HG02885 (cell line): ENCODE measurements around the gene MRPL52.
"Not testable (repeated sequence)": the region's sequence is repeated elsewhere in the genome, so short reads cannot be mapped to it uniquely, and the experiment has no call there.

Experiments used
- ATAC-seq: cut with Tn5 transposase; IDR thresholded peaks from one replicate; pipeline ENCODE4 v1.9.1; 2021; ENCODE audit warnings: mild to moderate bottlenecking; ENCODE audit not compliant: unreplicated experiment, poor library complexity

Gene MRPL52

GRCh38 chr14:22808388-22809209, 21.1 kb upstream of the MRPL52 start:
- no peak for ATAC-seq

GRCh38 chr14:22811722-22812121, 18.0 kb upstream of the MRPL52 start:
- no peak for ATAC-seq

DNA sequence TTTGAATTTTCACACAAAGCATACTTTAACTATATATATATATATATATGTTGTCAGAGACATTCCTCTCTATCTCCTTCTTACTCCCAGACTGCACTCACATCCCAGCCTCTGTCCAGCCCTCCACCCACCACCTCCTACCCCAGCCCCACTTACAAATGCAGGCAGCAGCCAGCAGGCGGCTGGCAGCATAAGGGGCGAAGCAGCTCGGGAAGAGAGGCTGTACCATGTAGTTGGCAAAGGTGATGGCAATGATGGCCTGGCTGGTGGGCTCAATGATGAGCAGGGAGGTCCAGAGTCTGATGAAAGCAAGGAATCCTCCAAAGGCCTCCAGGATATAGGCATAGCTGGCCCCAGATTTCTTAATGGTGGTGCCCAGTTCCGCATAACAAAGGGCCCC, 16.9 kb upstream of the MRPL52 start:
- ATAC-seq: no peak

- ATAC-seq: no peak
These were observed 16.5 kb upstream of the MRPL52 start for GRCh38 chr14:22813145-22813544.

DNA sequence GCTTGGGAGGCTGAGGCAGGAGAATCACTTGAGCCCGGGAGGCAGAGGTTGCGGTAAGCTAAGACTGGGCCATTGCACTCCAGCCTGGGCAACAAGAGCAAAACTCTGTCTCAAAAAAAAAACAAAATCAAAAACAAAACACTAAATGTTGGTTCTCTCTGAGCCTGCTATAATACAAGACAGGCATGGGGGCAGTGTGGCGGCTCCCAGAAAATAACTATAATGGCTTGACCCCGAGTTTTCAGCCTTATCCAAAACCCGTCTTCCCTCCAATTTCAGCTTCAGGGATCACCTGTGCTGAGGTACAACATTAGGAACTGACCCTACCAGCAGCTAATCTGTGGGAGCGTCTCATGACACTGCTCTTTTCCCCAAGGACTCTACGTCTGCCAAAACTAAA, 15.3 kb upstream of the MRPL52 start:
- no peak for ATAC-seq

DNA sequence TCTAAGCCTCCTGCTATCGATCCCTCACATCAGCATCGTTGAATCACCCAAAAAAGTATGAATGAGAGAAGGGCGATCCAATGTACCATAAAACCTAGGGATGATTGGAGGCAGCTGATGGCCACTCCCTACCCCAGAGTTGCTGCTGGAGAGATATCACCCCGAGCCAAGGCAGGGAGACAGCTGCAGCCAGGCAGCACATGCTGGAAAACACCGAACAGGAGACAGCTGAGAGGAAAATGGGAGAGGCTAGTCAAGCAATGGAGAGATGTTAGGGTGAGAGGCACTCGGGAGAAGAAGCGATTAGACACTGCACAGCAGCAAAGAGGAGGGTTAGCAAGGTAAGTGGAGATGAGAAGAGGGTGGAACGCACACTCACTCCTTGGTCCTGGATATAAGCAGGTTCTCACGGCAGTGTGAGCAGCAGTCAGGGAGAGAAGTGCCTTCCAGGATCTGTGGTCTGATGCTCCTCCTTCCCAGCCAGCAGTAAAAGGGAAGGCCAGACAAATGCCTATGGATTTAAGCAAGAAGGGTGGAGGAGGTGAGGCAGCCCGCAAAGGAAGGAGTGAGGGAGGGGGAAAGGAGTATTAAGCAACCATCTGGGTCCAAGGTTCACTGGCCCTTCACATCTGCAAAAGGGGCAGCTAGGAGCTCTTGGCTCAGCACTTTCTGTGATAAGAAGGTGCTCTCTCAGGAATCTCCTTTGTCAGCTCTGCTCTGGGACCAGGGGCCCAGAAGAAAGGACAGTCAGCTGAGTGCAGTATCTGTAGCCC, 14.6 kb upstream of the MRPL52 start, which contains the start of gene SLC7A7:
Gene SLC7A7, minus strand, starts transcription at position 495 of the 773 bp plus-strand sequence. CDS start 2,037 bp downstream, outside the sequence.
- ATAC-seq: no peak

GRCh38 chr14:22819151-22819988, 10.3 kb upstream of the MRPL52 start:
- no peak for ATAC-seq

DNA sequence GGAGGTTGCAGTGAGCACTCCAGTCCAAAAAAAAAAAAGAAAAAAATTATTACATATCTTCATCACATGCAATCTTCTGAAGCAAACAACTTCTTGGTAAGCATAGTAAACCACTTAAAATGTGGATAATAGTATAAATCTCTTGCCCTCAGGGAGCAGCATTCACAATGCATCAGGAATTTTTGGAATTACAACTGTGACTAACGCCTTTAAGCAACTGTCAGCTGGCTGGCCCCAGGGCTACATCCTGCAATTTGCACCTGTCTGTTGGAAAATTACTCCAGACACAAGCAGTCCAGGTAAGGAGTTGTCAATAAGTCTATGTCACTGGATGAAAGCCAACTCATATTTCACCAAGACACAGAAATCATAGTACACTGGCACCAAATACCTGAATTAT, 9.0 kb upstream of the MRPL52 start:
- ATAC-seq: no peak

- no peak for ATAC-seq
These were observed 8.3 kb upstream of the MRPL52 start for GRCh38 chr14:22821193-22822015.

- ATAC-seq: no peak
These were observed 7.6 kb upstream of the MRPL52 start for GRCh38 chr14:22822016-22822570.

GRCh38 chr14:22822571-22823098, 7.1 kb upstream of the MRPL52 start:
- ATAC-seq: peak; percentile 61

DNA sequence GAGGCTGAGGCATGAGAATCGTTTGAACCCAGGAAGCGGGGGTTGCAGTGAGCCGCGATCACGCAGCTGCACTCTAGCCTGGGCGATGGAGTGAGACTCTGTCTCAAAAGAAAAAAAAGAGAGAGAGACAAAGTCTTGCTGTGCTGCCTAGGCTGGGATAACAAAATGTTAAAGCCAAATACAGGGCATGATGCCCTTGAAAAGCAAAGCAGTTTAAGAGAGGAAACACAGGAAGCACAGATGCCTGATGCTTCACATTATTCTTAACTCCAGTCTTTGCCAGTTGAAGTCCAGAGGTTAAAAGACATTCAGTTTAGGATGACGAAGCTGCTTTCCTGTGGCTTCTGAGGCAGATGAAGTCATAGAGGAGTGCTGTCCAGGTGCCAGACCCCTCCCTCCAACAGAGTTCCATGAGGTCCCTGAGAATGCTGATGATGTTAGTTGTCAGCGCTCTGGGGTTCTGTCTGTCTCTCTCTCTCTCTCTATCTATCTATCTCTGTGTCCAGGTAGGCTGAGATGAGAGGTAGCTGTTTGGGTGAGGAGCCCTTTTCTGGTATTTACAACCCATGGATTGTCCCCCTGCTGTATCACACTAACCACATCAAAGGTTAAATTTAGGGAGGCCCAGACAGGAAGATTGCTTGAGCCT, 4.9 kb upstream of the MRPL52 start:
- ATAC-seq: no peak

- not testable (repeated sequence) for ATAC-seq
These were observed 519 bp upstream of the MRPL52 start for GRCh38 chr14:22829076-22829660.

DNA sequence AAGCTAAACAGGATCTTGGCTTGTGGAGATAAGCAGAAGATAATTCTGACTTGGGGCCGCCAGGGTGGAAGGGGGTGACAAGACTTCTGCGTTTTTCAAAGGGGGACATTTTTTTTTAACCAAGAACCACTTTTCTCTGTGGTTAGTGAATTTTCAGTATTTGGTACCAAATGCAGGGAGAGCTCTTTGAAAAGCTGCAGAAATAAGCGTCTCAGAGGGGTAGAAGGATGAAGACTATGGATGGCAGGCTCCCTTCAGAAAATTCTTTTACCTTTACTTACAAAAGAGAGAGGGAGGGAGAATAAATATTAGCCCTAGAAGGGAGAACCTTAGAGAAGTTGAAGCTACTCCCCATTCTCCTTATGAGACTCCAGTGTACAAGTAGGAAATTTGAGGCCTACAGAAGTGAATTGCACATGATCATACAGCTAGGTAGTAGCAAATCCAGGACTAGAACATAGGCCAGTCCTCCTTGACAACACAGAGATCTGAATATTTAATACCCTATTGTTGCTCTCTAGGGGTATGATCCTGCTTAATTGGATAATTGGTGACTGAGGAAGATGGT, 840 bp downstream of the MRPL52 start:
- ATAC-seq: no peak

GRCh38 chr14:22835505-22835904, 5.8 kb downstream of the MRPL52 start:
- ATAC-seq: no peak

DNA sequence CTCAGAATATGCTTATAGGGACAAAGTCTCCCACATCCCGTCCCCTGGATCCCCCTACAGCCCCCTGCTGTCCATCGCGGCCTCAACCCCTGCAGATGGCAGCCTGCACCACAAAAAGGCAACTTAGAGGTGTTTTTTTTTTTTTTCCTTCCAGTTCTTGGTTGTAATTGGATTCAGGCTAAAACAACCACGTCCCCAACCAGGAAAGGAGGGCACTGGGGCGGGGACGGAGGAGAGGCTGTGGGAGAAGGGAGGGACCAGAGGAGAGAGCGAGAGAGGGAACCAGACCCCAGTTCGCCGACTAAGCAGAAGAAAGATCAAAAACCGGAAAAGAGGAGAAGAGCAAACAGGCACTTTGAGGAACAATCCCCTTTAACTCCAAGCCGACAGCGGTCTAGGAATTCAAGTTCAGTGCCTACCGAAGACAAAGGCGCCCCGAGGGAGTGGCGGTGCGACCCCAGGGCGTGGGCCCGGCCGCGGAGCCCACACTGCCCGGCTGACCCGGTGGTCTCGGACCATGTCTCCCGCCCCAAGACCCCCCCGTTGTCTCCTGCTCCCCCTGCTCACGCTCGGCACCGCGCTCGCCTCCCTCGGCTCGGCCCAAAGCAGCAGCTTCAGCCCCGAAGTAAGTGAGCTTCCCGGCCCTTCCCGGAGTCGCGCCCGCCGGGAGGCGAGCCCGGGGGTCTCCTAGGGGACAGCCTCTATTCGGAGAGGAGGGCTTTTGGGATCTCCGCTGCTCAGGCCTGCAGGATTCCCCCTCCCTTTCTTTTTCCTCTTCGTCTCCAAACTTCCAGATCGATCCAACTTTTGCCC, 6.8 kb downstream of the MRPL52 start, which contains the start of gene MMP14:
Gene MMP14, plus strand, starts transcription at position 285 of the 813 bp plus-strand sequence. Its CDS starts 233 bp downstream, at position 518.
- ATAC-seq: no peak

- ATAC-seq: no peak
These were observed 7.5 kb downstream of the MRPL52 start for GRCh38 chr14:22837114-22837749.
